Epithelial cell of proximal tubule (primary cell): ENCODE measurements around the gene TES. TPM values are rescaled to one million over a fixed set of nuclear protein-coding genes. Genes with fewer than 3 reads are reported as not detected.
"Not testable (repeated sequence)": the region's sequence is repeated elsewhere in the genome, so short reads cannot be mapped to it uniquely, and the experiment has no call there.

Experiments
- DNase-seq: peaks from one replicate; pipeline ENCODE4 v3.0.0-alpha.2; 2011; ENCODE audit warnings: low read depth
- H3K4me3 ChIP-seq: 2 replicates; pipeline ENCODE4 v1.5.1; 2011; ENCODE audit warnings: low read depth, mild to moderate bottlenecking, low read length
- total RNA-seq: library from RNA; depleted of rRNA; stranded (reverse); fragments of >200 nt; gene quantifications from 2 replicates; pipeline ENCODE4 v1.2.3, GENCODE V29; 2015
- TF ChIP-seq, protein P1 (sequence below): conservative IDR thresholded peaks from 2 replicates; pipeline ENCODE4 v1.5.1; 2012; ENCODE audit warnings: low read depth, mild to moderate bottlenecking, low read length

The TES gene
- total RNA-seq, 1 donor from 2014 or later = 174 TPM

DNA sequence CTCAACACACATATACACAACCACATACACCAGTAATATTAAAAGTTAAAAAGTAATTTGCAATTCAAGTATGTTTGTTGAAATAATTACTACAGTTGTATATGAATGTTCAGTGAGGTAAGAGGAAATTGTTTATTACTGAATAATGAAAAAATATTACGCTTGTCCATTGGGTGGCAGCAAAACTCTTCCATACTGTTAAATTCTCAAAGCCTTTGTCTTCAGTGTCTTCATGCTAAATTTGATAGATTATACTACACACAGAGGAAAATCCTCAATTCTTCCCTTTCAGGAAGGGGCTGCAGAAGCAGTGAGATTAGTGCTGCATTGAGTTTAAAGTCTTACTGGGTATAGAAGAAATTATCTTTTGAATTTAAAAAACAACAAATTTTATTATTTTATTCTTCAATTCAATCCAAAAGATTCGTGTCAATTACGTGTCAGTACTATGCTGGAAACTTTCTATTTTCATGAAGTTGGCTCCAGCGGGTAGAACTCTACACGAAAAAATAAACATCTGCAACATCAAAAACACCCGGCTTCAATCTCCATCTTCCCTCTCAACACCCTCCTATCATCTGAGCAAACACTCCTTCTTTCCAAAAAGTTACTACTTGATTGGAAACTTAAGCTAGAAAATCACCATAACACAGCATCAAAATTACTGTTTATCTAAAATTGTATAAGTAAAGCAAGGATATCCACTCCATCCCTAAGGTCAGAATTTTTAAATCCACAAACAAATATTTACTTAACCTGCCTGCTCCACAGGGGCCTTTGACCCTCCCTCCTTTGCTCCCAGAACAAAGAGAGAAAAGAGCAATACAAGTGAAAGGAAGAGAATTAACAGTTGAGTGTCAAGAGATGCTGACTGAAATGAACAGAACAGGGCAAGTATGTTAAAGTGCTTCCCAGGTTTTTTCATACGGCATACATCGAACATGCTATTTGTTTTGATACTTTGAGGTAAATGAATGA lies 37.0 kb upstream of the TES start:
- DNase-seq = no peak
- TF ChIP-seq, protein P1, sequence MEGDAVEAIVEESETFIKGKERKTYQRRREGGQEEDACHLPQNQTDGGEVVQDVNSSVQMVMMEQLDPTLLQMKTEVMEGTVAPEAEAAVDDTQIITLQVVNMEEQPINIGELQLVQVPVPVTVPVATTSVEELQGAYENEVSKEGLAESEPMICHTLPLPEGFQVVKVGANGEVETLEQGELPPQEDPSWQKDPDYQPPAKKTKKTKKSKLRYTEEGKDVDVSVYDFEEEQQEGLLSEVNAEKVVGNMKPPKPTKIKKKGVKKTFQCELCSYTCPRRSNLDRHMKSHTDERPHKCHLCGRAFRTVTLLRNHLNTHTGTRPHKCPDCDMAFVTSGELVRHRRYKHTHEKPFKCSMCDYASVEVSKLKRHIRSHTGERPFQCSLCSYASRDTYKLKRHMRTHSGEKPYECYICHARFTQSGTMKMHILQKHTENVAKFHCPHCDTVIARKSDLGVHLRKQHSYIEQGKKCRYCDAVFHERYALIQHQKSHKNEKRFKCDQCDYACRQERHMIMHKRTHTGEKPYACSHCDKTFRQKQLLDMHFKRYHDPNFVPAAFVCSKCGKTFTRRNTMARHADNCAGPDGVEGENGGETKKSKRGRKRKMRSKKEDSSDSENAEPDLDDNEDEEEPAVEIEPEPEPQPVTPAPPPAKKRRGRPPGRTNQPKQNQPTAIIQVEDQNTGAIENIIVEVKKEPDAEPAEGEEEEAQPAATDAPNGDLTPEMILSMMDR = peak; percentile 59

DNA sequence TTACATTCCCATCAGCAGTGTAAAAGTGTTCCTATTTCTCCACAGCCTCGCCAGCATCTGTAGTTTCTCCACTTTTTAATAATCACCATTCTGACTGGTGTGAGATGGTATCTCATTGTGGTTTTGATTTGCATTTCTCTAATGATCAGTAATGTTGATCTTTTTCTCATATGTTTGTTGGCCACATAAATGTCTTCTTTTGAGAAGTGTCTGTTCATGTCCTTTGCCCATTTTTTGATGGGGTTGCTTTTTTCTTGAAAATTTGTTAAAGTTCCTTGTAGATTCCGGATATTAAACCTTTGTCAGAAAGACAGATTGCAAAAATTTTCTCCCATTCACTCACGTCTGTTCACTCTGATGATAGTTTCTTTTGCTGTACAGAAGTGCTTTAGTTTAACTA lies 35.2 kb upstream of the TES start:
- not testable (repeated sequence) for DNase-seq, H3K4me3 ChIP-seq

More for the DNA sequence above, 37.0 kb upstream of the TES start:
- H3K4me3 ChIP-seq = no peak overlapping the region

DNA sequence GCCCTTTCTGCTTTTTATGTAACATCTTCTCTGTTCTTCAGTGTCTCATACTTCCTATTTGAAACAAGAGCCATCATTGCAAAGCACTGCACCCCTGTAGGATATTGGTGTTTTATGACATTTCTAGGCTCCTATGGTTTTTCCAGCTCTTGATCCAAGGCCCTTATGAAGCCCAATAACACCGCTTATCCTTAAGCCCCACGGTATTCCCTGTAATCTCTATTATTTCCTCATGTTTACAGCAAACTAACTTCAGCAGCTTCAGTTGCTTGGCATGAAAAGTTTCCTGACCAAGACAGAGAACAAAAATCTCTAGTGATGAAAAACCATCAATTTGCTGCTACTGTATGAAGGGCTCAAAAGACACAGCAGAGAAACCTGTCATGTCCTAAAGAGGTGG lies 34.1 kb upstream of the TES start:
- no peak for DNase-seq
- H3K4me3 ChIP-seq = no peak overlapping the region
- TF ChIP-seq, protein P1 = no peak

DNA sequence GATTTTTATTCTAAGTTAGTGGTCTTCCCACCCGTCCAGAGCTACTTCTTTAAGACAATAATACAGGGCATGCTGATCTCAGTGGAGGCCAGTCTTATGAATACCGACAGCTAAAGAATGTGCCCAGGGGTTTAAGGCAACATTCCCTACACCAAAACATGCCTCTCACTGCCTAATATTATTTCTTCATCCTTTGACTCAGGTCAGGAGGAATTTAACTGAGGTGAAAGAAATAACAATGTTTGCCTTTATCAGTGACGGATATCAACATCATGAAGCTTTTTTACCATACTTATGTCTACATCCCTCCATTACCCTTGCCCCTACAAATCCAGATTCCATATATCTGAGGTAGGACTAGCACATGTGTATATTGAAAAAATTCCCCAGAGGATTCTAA lies 33.3 kb upstream of the TES start:
- H3K4me3 ChIP-seq = no peak overlapping the region
- TF ChIP-seq, protein P1 = no peak
- no peak for DNase-seq

DNA sequence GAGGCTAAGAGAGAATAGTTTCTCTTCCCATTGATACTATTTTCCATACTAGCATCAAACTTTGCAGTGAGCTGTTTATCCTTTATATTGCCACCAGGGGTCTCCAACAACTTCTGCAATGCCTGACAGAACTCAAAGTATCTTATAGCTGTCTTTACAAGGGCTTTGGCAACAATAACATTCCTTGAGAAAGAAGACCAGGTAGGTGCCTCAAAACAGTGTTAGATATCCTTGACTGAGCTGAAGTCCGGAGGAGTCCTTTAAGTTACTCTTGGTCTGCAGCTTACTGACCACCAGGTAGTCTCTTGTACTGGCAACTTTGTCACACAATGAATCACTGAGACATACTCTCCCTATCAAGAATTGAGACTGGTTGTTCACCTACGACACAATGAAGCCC lies 30.0 kb upstream of the TES start:
- H3K4me3 ChIP-seq = no peak overlapping the region
- DNase-seq = no peak
- TF ChIP-seq, protein P1 = peak; percentile 83

DNA sequence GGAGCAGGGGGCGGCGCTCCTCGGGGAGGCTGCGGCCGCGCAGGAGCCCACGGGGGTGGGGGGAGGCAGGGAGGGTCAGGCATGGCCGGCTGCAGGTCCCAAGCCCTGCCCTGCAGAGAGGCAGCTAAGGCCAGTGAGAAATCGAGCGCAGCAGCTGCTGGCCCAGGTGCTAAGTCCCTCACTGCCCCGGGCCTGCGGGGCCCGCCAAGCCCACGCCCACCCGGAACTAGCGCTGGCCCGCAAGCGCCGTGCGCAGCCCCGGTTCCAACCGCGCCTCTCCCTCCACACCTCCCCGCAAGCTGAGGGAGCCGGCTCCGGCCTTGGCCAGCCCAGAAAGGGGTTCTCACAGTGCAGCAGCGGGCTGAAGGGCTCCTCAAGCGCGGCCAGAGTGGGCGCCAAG lies 28.3 kb upstream of the TES start:
- TF ChIP-seq, protein P1 = no peak
- DNase-seq = no peak
- no peak overlapping the region for H3K4me3 ChIP-seq

DNA sequence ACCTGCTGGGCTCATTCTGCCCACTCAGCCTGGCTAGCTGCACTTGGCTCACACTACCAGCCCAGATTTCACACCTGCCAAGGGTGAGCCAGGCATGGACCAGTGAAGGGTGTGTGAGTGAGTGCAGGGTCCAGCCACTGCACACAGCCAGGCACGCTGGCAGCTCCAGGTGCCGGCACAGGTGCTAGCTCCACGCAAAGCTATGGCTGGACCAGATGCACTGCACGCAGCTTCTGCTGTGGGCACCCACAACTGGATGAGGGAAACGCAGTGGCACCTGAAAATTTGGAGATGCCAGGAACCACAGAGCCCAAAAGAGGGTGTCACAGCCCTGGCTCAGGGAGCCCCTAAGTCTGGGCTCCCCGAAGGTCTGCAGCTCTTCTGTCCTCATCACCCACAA lies 24.9 kb upstream of the TES start:
- TF ChIP-seq, protein P1 = no peak
- no peak overlapping the region for H3K4me3 ChIP-seq
- no peak for DNase-seq
